ENCODE results near the gene ZIC1.

- TF ChIP-seq EZH2 (IDR thresholded peaks at IDR 0.05; ENCODE audit: low read depth), result no peak
- TF ChIP-seq, protein P1, sequence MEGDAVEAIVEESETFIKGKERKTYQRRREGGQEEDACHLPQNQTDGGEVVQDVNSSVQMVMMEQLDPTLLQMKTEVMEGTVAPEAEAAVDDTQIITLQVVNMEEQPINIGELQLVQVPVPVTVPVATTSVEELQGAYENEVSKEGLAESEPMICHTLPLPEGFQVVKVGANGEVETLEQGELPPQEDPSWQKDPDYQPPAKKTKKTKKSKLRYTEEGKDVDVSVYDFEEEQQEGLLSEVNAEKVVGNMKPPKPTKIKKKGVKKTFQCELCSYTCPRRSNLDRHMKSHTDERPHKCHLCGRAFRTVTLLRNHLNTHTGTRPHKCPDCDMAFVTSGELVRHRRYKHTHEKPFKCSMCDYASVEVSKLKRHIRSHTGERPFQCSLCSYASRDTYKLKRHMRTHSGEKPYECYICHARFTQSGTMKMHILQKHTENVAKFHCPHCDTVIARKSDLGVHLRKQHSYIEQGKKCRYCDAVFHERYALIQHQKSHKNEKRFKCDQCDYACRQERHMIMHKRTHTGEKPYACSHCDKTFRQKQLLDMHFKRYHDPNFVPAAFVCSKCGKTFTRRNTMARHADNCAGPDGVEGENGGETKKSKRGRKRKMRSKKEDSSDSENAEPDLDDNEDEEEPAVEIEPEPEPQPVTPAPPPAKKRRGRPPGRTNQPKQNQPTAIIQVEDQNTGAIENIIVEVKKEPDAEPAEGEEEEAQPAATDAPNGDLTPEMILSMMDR (conservative IDR thresholded peaks at IDR 0.05), result no peak
Observed at GRCh38 chr3:147370349-147370748, 38.8 kb upstream of the ZIC1 start.

Measured in PC-9 (cell line).